Lower leg skin (tissue), 3 donors: Measurements from ENCODE around the gene ADIRF.

Experiments used
- CTCF ChIP-seq, 3 donors: fragments of 450-650 bp; IDR thresholded peaks; one replicate each; pipeline ENCODE4 v1.5.1; 2016; ENCODE audit warnings: antibody characterized with exemption in 3 of 3, mild to moderate bottlenecking in 3 of 3, moderate library complexity in 2 of 3
- POLR2A ChIP-seq, 2 donors: fragments of 450-650 bp; IDR thresholded peaks; one replicate each; pipeline ENCODE4 v1.6.1; 2016 to 2017; ENCODE audit warnings: antibody characterized with exemption in 2 of 2, mild to moderate bottlenecking in 1 of 2, moderate library complexity in 1 of 2

- no peak for TF ChIP-seq CTCF (IDR thresholded peaks at IDR 0.05)
- no peak for TF ChIP-seq POLR2A (IDR thresholded peaks at IDR 0.05)
These were observed 14.3 kb upstream of the ADIRF start for GRCh38 chr10:86953747-86954680.
